Lower leg skin (tissue), 3 donors: ENCODE results near the gene WNT2.

Experiments used
- POLR2A ChIP-seq, 2 donors: fragments of 450-650 bp; IDR thresholded peaks; one replicate each; pipeline ENCODE4 v1.6.1; 2016 to 2017; ENCODE audit warnings: antibody characterized with exemption in 2 of 2, mild to moderate bottlenecking in 1 of 2, moderate library complexity in 1 of 2
- TF ChIP-seq, protein P1 (sequence below), 3 donors: fragments of 450-650 bp; IDR thresholded peaks; one replicate each; pipeline ENCODE4 v1.5.1; 2016; ENCODE audit warnings: antibody characterized with exemption in 3 of 3, mild to moderate bottlenecking in 3 of 3, moderate library complexity in 2 of 3

DNA sequence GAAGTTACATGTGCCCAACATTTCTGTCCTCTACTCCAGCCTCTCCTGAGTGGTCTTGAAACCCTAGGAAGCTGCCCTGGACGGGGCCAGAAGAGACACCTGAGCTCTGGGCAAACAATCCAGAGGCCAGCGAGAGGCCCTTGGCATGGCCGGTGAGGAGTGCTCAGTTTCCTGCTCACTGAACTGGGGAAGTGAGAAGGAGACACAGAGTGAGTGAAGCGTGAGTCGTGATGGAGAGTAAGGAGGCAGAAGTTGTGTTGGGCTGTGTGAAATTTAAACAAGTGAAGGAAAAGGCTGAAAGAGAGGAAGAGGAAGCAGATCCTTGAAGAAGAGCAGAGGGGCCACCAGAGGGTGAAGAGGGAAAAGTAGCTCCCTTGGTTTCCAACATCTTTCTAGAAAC, 73.2 kb downstream of the WNT2 start:
- TF ChIP-seq, protein P1, sequence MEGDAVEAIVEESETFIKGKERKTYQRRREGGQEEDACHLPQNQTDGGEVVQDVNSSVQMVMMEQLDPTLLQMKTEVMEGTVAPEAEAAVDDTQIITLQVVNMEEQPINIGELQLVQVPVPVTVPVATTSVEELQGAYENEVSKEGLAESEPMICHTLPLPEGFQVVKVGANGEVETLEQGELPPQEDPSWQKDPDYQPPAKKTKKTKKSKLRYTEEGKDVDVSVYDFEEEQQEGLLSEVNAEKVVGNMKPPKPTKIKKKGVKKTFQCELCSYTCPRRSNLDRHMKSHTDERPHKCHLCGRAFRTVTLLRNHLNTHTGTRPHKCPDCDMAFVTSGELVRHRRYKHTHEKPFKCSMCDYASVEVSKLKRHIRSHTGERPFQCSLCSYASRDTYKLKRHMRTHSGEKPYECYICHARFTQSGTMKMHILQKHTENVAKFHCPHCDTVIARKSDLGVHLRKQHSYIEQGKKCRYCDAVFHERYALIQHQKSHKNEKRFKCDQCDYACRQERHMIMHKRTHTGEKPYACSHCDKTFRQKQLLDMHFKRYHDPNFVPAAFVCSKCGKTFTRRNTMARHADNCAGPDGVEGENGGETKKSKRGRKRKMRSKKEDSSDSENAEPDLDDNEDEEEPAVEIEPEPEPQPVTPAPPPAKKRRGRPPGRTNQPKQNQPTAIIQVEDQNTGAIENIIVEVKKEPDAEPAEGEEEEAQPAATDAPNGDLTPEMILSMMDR (IDR thresholded peaks at IDR 0.05): no peak
- TF ChIP-seq POLR2A (IDR thresholded peaks at IDR 0.05): no peak
